Limb (tissue), 2 donors: Measurements from ENCODE around the gene KLHL26.

Source experiments
- DNase-seq, 2 donors: peaks; one replicate each; pipeline ENCODE4 v3.0.0-alpha.2; 2016; ENCODE audit errors: extremely low spot score in 2 of 2

The KLHL26 gene

GRCh38 chr19:18684642-18684993, 47.8 kb downstream of the KLHL26 start:
- DNase-seq, result no peak

GRCh38 chr19:18685597-18686190, 48.9 kb downstream of the KLHL26 start:
- DNase-seq, result no peak

- DNase-seq, result no peak
Observed at GRCh38 chr19:18687740-18688465, 51.1 kb downstream of the KLHL26 start.

GRCh38 chr19:18696023-18696422, 59.2 kb downstream of the KLHL26 start:
- DNase-seq, result no peak

- DNase-seq, result no peak
Observed at GRCh38 chr19:18697680-18698079, 60.9 kb downstream of the KLHL26 start.

GRCh38 chr19:18698321-18699167, 61.7 kb downstream of the KLHL26 start:
- no peak for DNase-seq

- no peak for DNase-seq
Observed at GRCh38 chr19:18699403-18700054, 62.7 kb downstream of the KLHL26 start.

GRCh38 chr19:18700501-18701249, 63.8 kb downstream of the KLHL26 start:
- peak in 1 of 2 donors; percentile 66 for DNase-seq

- no peak for DNase-seq
Observed at GRCh38 chr19:18701250-18701608, 64.4 kb downstream of the KLHL26 start.

GRCh38 chr19:18704054-18704453, 67.2 kb downstream of the KLHL26 start:
- no peak for DNase-seq

- no peak for DNase-seq
Observed at GRCh38 chr19:18704971-18705370, 68.1 kb downstream of the KLHL26 start.

GRCh38 chr19:18708452-18709231, 71.8 kb downstream of the KLHL26 start:
- no peak for DNase-seq

- DNase-seq, result no peak
Observed at GRCh38 chr19:18709546-18709945, 72.7 kb downstream of the KLHL26 start.

GRCh38 chr19:18710186-18710585, 73.4 kb downstream of the KLHL26 start:
- DNase-seq, result no peak

- peak; percentile 76 to 77 for DNase-seq
Observed at GRCh38 chr19:18710996-18711751, 74.3 kb downstream of the KLHL26 start.

- DNase-seq, result no peak
Observed at GRCh38 chr19:18711893-18712292, 75.1 kb downstream of the KLHL26 start.

- peak in 1 of 2 donors; percentile 47 for DNase-seq
Observed at GRCh38 chr19:18712981-18713380, 76.2 kb downstream of the KLHL26 start.

GRCh38 chr19:18713550-18714117, 76.8 kb downstream of the KLHL26 start:
- DNase-seq, result no peak

GRCh38 chr19:18715416-18715815, 78.6 kb downstream of the KLHL26 start:
- DNase-seq, result no peak
